WTC11 (cell line): ENCODE data around the gene SLC25A26. TPM values are rescaled to one million over a fixed set of nuclear protein-coding genes. Genes with fewer than 3 reads are reported as not detected.

Experiments
- ATAC-seq: fragments of 200-7000 bp; cut with Tn5 transposase; 2 replicates; pipeline ENCODE4 v1.10.0; 2021; ENCODE audit warnings: mild to moderate bottlenecking, moderate library complexity
- CTCF ChIA-PET: fragments of 300-600 bp; sonication (Branson Sonifier 250); formaldehyde crosslinking; loops from one replicate; lab custom pipeline; 2021; ENCODE audit warnings: antibody characterized with exemption; lab: Charles Lee
- POLR2A ChIA-PET: fragments of 350-600 bp; sonication (Branson Sonifier 250); formaldehyde crosslinking; loops from one replicate; lab custom pipeline; 2021; ENCODE audit warnings: antibody characterized with exemption; lab: Charles Lee
- DNase-seq: peaks from one replicate; pipeline ENCODE4 v3.0.0; 2021; ENCODE audit warnings: low spot score
- H3K27ac Mint-ChIP-seq: 2 replicates; pipeline ENCODE4 v1.8.0; 2021; ENCODE audit warnings: mixed read lengths
- H3K27me3 Mint-ChIP-seq: 2 replicates; pipeline ENCODE4 v1.8.0; 2021; ENCODE audit warnings: low read depth, mild to moderate bottlenecking, moderate library complexity, mixed read lengths
- H3K36me3 Mint-ChIP-seq: 2 replicates; pipeline ENCODE4 v1.8.0; 2021; ENCODE audit warnings: mixed read lengths
- H3K4me1 Mint-ChIP-seq: 2 replicates; pipeline ENCODE4 v1.8.0; 2022; ENCODE audit warnings: mixed read lengths
- H3K4me3 Mint-ChIP-seq: 2 replicates; pipeline ENCODE4 v1.8.0; 2021; ENCODE audit warnings: mild to moderate bottlenecking, moderate library complexity, mixed read lengths
- H3K9me3 Mint-ChIP-seq: 2 replicates; pipeline ENCODE4 v1.8.0; 2021; ENCODE audit warnings: mixed read lengths
- E2F1 ChIP-seq: sonication (generic); formaldehyde crosslinking; IDR thresholded peaks from 2 replicates; pipeline ENCODE4 v1.8.0; 2022; ENCODE audit warnings: mild to moderate bottlenecking, missing genetic modification reagents
- E2F5 ChIP-seq: sonication (generic); formaldehyde crosslinking; IDR thresholded peaks from 2 replicates; pipeline ENCODE4 v1.8.1; 2022; ENCODE audit warnings: mild to moderate bottlenecking, moderate library complexity, missing genetic modification reagents
- FOXP1 ChIP-seq: sonication (generic); formaldehyde crosslinking; IDR thresholded peaks from 2 replicates; pipeline ENCODE4 v1.8.0; 2022; ENCODE audit warnings: missing genetic modification reagents, mild to moderate bottlenecking, moderate library complexity, borderline replicate concordance
- HMGA2 ChIP-seq: fragments of 250-450 bp; sonication (Bioruptor Pico); IDR thresholded peaks from 2 replicates; pipeline ENCODE4 v1.4.0; 2021; ENCODE audit warnings: mild to moderate bottlenecking, moderate library complexity
- MLX ChIP-seq: sonication (generic); formaldehyde crosslinking; IDR thresholded peaks from 2 replicates; pipeline ENCODE4 v1.8.1; 2023; ENCODE audit warnings: mild to moderate bottlenecking, missing genetic modification reagents, moderate library complexity
- PREB ChIP-seq: sonication (generic); formaldehyde crosslinking; IDR thresholded peaks from 2 replicates; pipeline ENCODE4 v1.8.1; 2022; ENCODE audit warnings: mild to moderate bottlenecking, missing genetic modification reagents, moderate library complexity, borderline replicate concordance
- SMAD3 ChIP-seq: sonication (generic); formaldehyde crosslinking; IDR thresholded peaks from 2 replicates; pipeline ENCODE4 v1.8.0; 2022; ENCODE audit warnings: missing genetic modification reagents, mild to moderate bottlenecking, borderline replicate concordance
- TP53 ChIP-seq: sonication (generic); formaldehyde crosslinking; IDR thresholded peaks from 2 replicates; pipeline ENCODE4 v1.8.1; 2023; ENCODE audit warnings: mild to moderate bottlenecking, missing genetic modification reagents
- ZNF532 ChIP-seq: fragments of 250-450 bp; sonication (Bioruptor Pico); IDR thresholded peaks from 2 replicates; pipeline ENCODE4 v1.9.0; 2021; ENCODE audit warnings: mild to moderate bottlenecking, borderline replicate concordance
- total RNA-seq: library from RNA; stranded (reverse); gene quantifications from 3 replicates; pipeline ENCODE4 v1.2.3, GENCODE V29; 2021
- TF ChIP-seq, protein P1 (sequence below): sonication (generic); formaldehyde crosslinking; IDR thresholded peaks from 2 replicates; pipeline ENCODE4 v1.8.1; 2022; ENCODE audit warnings: low read depth, mild to moderate bottlenecking, moderate library complexity, missing genetic modification reagents, borderline replicate concordance
- TF ChIP-seq, protein P2 (sequence below): sonication (generic); formaldehyde crosslinking; IDR thresholded peaks from 2 replicates; pipeline ENCODE4 v1.8.1; 2023; ENCODE audit warnings: mild to moderate bottlenecking, missing genetic modification reagents
- TF ChIP-seq, protein P3 (sequence below): sonication (generic); formaldehyde crosslinking; IDR thresholded peaks from 2 replicates; pipeline ENCODE4 v1.8.1; 2022; ENCODE audit warnings: low read depth, missing genetic modification reagents, borderline replicate concordance

Gene SLC25A26
- total RNA-seq, 1 experiment from 2014 or later, result 29.1 TPM

- no peak for TF ChIP-seq PREB
These were observed 185.4 kb downstream of the SLC25A26 start (continued) for GRCh38 chr3:66406163-66406562.

- ChIA-PET POLR2A (no interaction called here), CTCF (interaction anchor here (0.6 to 4.6 kb wide), 23 partner anchors 8 to 451 kb away, joined by 3 to 22 read pairs (median 5); no protein-coding TSS in a partner anchor)
- Mint-ChIP-seq H3K27ac (no peak overlapping the region), H3K9me3 (no peaks in the 10 kb centered on the region), H3K4me3 (no peak overlapping the region), H3K27me3 (no peaks in the 10 kb centered on the region), H3K36me3 (peaks cover 84% of the 10 kb centered on the region), H3K4me1 (peaks cover 47% of the 10 kb centered on the region)
- DNase-seq (no peak), ATAC-seq (no peak)
- TF ChIP-seq FOXP1 (CRISPR knock-in tag) (no peak), ZNF532 (no peak), MLX (CRISPR knock-in tag) (no peak)
- TF ChIP-seq, protein P1, sequence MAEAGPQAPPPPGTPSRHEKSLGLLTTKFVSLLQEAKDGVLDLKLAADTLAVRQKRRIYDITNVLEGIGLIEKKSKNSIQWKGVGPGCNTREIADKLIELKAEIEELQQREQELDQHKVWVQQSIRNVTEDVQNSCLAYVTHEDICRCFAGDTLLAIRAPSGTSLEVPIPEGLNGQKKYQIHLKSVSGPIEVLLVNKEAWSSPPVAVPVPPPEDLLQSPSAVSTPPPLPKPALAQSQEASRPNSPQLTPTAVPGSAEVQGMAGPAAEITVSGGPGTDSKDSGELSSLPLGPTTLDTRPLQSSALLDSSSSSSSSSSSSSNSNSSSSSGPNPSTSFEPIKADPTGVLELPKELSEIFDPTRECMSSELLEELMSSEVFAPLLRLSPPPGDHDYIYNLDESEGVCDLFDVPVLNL (CRISPR knock-in tag), result no peak
- TF ChIP-seq, protein P2, sequence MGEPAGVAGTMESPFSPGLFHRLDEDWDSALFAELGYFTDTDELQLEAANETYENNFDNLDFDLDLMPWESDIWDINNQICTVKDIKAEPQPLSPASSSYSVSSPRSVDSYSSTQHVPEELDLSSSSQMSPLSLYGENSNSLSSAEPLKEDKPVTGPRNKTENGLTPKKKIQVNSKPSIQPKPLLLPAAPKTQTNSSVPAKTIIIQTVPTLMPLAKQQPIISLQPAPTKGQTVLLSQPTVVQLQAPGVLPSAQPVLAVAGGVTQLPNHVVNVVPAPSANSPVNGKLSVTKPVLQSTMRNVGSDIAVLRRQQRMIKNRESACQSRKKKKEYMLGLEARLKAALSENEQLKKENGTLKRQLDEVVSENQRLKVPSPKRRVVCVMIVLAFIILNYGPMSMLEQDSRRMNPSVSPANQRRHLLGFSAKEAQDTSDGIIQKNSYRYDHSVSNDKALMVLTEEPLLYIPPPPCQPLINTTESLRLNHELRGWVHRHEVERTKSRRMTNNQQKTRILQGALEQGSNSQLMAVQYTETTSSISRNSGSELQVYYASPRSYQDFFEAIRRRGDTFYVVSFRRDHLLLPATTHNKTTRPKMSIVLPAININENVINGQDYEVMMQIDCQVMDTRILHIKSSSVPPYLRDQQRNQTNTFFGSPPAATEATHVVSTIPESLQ (CRISPR knock-in tag), result no peak
These were observed 186.2 kb downstream of the SLC25A26 start for GRCh38 chr3:66406831-66407610.

- peak; percentile 90 for DNase-seq
- peak overlapping the region; percentile 66 for H3K27ac Mint-ChIP-seq
- H3K4me1 Mint-ChIP-seq, result peaks cover 46% of the 10 kb centered on the region
- POLR2A ChIA-PET, result no interaction called here
- H3K4me3 Mint-ChIP-seq, result no peak overlapping the region
- CTCF ChIA-PET, result interaction anchor here (0.6 to 4.6 kb wide), 38 partner anchors 9 to 451 kb away, joined by 3 to 22 read pairs (median 4); no protein-coding TSS in a partner anchor
- peak; percentile 86 for ATAC-seq
- H3K27me3 Mint-ChIP-seq, result no peaks in the 10 kb centered on the region
- H3K9me3 Mint-ChIP-seq, result no peaks in the 10 kb centered on the region
- H3K36me3 Mint-ChIP-seq, result peaks cover 84% of the 10 kb centered on the region
- TF ChIP-seq E2F5 (CRISPR knock-in tag) (0 out of 2 replicates have a peak, but pooled peaks have one; percentile 60), HMGA2 (no peak), SMAD3 (CRISPR knock-in tag) (no peak), TP53 (no peak), E2F1 (no peak)
- TF ChIP-seq, protein P3, sequence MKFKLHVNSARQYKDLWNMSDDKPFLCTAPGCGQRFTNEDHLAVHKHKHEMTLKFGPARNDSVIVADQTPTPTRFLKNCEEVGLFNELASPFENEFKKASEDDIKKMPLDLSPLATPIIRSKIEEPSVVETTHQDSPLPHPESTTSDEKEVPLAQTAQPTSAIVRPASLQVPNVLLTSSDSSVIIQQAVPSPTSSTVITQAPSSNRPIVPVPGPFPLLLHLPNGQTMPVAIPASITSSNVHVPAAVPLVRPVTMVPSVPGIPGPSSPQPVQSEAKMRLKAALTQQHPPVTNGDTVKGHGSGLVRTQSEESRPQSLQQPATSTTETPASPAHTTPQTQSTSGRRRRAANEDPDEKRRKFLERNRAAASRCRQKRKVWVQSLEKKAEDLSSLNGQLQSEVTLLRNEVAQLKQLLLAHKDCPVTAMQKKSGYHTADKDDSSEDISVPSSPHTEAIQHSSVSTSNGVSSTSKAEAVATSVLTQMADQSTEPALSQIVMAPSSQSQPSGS (CRISPR knock-in tag), result no peak
- TF ChIP-seq, protein P1 (CRISPR knock-in tag), result no peak
These were observed 186.9 kb downstream of the SLC25A26 start for GRCh38 chr3:66407611-66408218.
